ENCODE measurements around the gene IGFL2. TPM values are rescaled to one million over a fixed set of nuclear protein-coding genes. Genes with fewer than 3 reads are reported as not detected.
"Not testable (repeated sequence)": the region's sequence is repeated elsewhere in the genome, so short reads cannot be mapped to it uniquely, and the experiment has no call there.

Gene IGFL2
- polyA plus RNA-seq, 1 of the 3 experiments (the other 2 are of a cell fraction) = 0.23 TPM

- Histone ChIP-seq H4K20me1 (ENCODE audit: insufficient read depth) (no peaks in the 10 kb centered on the region), H3K79me2 (ENCODE audit: insufficient read depth) (no peaks in the 10 kb centered on the region), H3K27me3 (ENCODE audit: insufficient read depth) (no peaks in the 10 kb centered on the region; the same call in 1 of the 2 replicates), H2AFZ (ENCODE audit: low read depth) (no peak overlapping the region), H3K36me3 (replicated peaks in 1 of 2; ENCODE audit: control insufficient read depth in 1 of 2, insufficient read depth in 2 of 2, low read length in 1 of 2) (no peaks in the 10 kb centered on the region), H3K27ac (ENCODE audit: low read depth in 2 of 2, low read length in 1 of 2) (no peak overlapping the region), H3K9me2 (no peaks in the 10 kb centered on the region), H3K4me3 (ENCODE audit: low read depth in 2 of 2, low read length in 1 of 2) (no peak overlapping the region), H3K4me2 (no peak overlapping the region), H3K9ac (no peak overlapping the region), H3K9me3 (no peaks in the 10 kb centered on the region), H3F3A (replicated peaks; ENCODE audit: insufficient read depth) (peaks cover 11% of the 10 kb centered on the region), H3K4me1 (ENCODE audit: control insufficient read depth in 1 of 2, insufficient read depth in 2 of 2, low read depth in 1 of 2, low read length in 1 of 2) (0 out of 4 replicates have a peak, but pooled peaks cover 0 to 6% of the 10 kb centered on the region in 2 experiments)
- ChIA-PET CTCF (interaction anchor here (1.9 to 3.0 kb wide), 2 partner anchors 117 to 166 kb away, joined by 10 to 16 read pairs; no protein-coding TSS in a partner anchor), POLR2A (no interaction called here)
- DNase-seq = no peak
- TF ChIP-seq FOXJ3 (CRISPR knock-in tag; IDR thresholded peaks at IDR 0.05) (no peak), EZH2phosphoT487 (IDR thresholded peaks at IDR 0.05; ENCODE audit: borderline replicate concordance, low read depth) (no peak), RCOR1 (IDR thresholded peaks at IDR 0.05; ENCODE audit: low read length) (no peak), FOSL2 (IDR thresholded peaks at IDR 0.05; ENCODE audit: borderline replicate concordance, low read depth) (no peak), TEAD4 (IDR thresholded peaks at IDR 0.05; ENCODE audit: borderline replicate concordance, insufficient read depth) (no peak), POLR2AphosphoS5 (IDR thresholded peaks at IDR 0.05; ENCODE audit: low read depth, low read length) (no peak)
- TF ChIP-seq, protein P1, sequence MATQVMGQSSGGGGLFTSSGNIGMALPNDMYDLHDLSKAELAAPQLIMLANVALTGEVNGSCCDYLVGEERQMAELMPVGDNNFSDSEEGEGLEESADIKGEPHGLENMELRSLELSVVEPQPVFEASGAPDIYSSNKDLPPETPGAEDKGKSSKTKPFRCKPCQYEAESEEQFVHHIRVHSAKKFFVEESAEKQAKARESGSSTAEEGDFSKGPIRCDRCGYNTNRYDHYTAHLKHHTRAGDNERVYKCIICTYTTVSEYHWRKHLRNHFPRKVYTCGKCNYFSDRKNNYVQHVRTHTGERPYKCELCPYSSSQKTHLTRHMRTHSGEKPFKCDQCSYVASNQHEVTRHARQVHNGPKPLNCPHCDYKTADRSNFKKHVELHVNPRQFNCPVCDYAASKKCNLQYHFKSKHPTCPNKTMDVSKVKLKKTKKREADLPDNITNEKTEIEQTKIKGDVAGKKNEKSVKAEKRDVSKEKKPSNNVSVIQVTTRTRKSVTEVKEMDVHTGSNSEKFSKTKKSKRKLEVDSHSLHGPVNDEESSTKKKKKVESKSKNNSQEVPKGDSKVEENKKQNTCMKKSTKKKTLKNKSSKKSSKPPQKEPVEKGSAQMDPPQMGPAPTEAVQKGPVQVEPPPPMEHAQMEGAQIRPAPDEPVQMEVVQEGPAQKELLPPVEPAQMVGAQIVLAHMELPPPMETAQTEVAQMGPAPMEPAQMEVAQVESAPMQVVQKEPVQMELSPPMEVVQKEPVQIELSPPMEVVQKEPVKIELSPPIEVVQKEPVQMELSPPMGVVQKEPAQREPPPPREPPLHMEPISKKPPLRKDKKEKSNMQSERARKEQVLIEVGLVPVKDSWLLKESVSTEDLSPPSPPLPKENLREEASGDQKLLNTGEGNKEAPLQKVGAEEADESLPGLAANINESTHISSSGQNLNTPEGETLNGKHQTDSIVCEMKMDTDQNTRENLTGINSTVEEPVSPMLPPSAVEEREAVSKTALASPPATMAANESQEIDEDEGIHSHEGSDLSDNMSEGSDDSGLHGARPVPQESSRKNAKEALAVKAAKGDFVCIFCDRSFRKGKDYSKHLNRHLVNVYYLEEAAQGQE (IDR thresholded peaks at IDR 0.05; ENCODE audit: low read depth, low read length) = no peak
- 66% methylated on average over 3 of the region's 3 CpGs for WGBS (ENCODE audit: low lambda C conversion rate)
Observed at GRCh38 chr19:46195104-46195503, 47.1 kb downstream of the IGFL2 start.

GRCh38 chr19:46195919-46196318, 47.9 kb downstream of the IGFL2 start:
- H3K9me3 ChIP-seq; POLR2A ChIA-PET; H3K9ac ChIP-seq; H3K4me2 ChIP-seq; H2AFZ ChIP-seq (ENCODE audit: low read depth); H3K9me2 ChIP-seq; H3K4me1 ChIP-seq (ENCODE audit: control insufficient read depth in 1 of 2, insufficient read depth in 2 of 2, low read depth in 1 of 2, low read length in 1 of 2); H3K4me3 ChIP-seq (ENCODE audit: low read depth in 2 of 2, low read length in 1 of 2); H3K27ac ChIP-seq (ENCODE audit: low read depth in 2 of 2, low read length in 1 of 2); H3K79me2 ChIP-seq (ENCODE audit: insufficient read depth); H4K20me1 ChIP-seq (ENCODE audit: insufficient read depth); H3K36me3 ChIP-seq (replicated peaks in 1 of 2; ENCODE audit: control insufficient read depth in 1 of 2, insufficient read depth in 2 of 2, low read length in 1 of 2); H3K27me3 ChIP-seq (ENCODE audit: insufficient read depth); DNase-seq: not testable (repeated sequence)
- CTCF ChIA-PET = interaction anchor here (3.0 kb wide), 1 partner anchor 118 kb away, joined by 10 read pairs; no protein-coding TSS in a partner anchor
- peaks cover 11% of the 10 kb centered on the region for H3F3A ChIP-seq (replicated peaks; ENCODE audit: insufficient read depth)
- WGBS (ENCODE audit: low lambda C conversion rate) = 27% methylated on average over 7 of the region's 7 CpGs
